Epithelial cell of proximal tubule (primary cell): Measurements from ENCODE around the gene SEZ6L. TPM values are rescaled to one million over a fixed set of nuclear protein-coding genes. Genes with fewer than 3 reads are reported as not detected.

Experiments used
- DNase-seq: peaks from one replicate; pipeline ENCODE4 v3.0.0-alpha.2; 2011; ENCODE audit warnings: low read depth
- H3K4me3 ChIP-seq: 2 replicates; pipeline ENCODE4 v1.5.1; 2011; ENCODE audit warnings: low read depth, mild to moderate bottlenecking, low read length
- CTCF ChIP-seq: conservative IDR thresholded peaks from 2 replicates; pipeline ENCODE4 v1.5.1; 2012; ENCODE audit warnings: low read depth, mild to moderate bottlenecking, low read length
- total RNA-seq: library from RNA; depleted of rRNA; stranded (reverse); fragments of >200 nt; gene quantifications from 2 replicates; pipeline ENCODE4 v1.2.3, GENCODE V29; 2015

SEZ6L gene
- total RNA-seq, 1 donor from 2014 or later, result not detected

- TF ChIP-seq CTCF, result no peak
- no peak overlapping the region for H3K4me3 ChIP-seq
- no peak for DNase-seq
Measured at GRCh38 chr22:26417406-26417805, 248.1 kb downstream of the SEZ6L start.

GRCh38 chr22:26418620-26419019 is 249.4 kb downstream of the SEZ6L start:
- no peak overlapping the region for H3K4me3 ChIP-seq
- TF ChIP-seq CTCF, result no peak
- DNase-seq, result no peak

DNA sequence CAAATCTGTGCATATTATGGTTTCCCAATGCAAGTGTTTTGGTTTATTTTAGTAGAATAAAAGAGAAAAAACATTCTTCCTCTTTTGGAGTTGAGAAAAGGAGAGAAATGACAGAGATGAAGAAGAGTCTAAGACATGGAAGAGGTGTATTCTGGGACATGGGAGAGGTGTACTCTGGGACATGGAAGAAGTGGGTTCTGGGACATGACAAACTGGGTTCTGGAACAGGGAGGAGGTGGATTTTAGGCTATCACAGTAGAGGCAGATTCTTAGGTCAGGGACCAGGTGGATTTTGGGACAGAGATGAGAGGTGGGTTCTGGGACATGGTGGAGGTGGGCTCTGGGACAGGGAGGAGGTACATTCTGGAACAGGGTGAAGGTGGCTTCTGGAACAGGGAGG is 257.7 kb downstream of the SEZ6L start:
- no peak for DNase-seq
- TF ChIP-seq CTCF, result no peak
- H3K4me3 ChIP-seq, result no peak overlapping the region

DNA sequence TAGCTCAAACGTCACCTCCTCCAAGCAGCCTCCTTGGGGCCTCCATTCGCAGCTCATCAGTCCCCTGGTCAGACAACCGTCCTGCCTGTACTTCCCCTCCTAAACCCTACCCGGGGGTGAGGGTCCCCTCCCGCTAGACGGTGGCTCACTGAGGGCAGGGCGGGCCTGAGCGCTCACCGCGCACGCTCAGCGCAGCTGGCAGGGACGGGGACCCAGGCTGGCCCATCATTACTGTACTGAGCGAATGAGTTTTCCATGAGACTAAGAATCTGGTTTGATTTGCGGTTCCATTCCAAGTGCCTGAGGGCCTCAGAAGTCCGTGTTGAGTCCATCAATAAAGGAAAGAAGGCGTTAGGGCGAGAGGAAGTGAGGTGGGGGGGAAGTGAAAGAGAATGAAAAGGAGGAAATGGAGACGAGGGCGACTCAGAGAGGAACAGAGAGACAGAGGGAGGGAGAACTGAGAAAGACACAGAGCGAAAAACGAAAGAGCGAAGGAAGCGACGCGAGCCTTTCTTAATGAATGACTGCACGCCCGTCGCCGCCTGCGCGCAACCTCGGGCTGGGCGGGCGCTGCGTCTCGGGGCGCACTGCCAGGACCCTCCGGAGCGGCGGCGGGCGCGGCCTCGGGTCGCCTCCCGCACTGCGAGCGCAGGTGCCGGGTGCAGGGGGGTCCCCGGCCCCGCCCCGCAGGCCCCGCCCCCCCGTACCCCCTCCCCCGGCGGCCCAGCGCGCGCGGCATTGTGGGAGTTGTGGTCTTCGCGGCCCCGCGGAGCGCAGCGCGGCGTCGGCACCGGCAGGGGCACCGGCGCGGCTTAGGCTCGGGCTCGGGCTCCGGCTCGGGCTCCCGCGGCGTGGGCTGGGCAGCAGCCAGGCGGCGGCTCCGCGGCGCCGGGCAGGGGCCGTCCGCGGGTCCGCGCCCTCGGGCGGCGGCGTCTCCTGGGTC is 259.5 kb downstream of the SEZ6L start, which contains the start of gene ASPHD2:
Gene ASPHD2, plus strand, starts transcription at position 746 of the 943 bp plus-strand sequence. CDS start 4,356 bp downstream, outside the sequence.
- peak within 1 kb of the TSS; percentile 64 for H3K4me3 ChIP-seq
- DNase-seq, result peak; percentile 10
- no peak for TF ChIP-seq CTCF

DNA sequence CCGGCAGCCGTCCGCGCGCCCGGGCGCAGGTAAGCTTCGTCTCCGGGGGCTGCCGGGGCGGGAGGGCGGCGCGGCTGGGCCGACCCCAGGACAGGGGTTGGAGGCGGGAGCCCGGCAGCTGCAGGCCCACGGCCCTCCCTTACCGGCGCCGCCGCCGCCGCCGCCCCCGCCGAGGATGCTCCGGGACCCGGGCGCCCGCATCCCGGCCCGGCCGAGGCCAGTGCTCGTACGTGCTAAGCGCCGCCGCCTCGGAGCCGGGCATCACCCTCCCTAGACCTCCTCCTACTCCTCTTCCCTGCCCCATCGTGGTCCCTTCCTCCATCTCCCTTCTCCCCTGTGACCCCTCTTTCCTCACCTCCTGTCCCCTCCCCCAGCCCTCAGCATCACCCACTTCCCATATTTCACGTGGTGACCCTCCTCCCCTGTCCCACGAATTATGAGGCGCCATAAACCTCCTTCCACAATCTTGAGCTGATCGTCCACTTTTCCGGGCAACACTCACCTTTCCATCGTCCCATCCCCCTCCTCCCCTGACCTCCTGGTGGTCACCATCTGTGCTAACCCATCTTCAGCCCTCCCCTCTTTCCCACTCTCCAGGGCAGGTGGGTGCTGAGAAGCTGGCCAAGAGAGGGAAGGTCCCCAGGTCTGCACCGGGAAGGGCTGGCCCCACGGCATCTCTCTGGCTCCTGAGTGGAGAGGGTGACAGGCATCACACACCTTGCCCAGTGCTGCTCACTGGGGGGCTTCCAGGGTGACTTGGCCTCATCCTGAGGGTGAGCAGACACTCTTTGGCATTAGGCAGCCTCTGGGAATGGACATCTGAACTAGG is 260.4 kb downstream of the SEZ6L start:
- DNase-seq, result no peak
- no peak for TF ChIP-seq CTCF
- H3K4me3 ChIP-seq, result peak overlapping the region; percentile 50

- no peak for TF ChIP-seq CTCF
- H3K4me3 ChIP-seq, result no peak overlapping the region
- DNase-seq, result no peak
Measured at GRCh38 chr22:26430600-26430999, 261.3 kb downstream of the SEZ6L start.
